Measurements from ENCODE around the gene MRPS25. TPM values are rescaled to one million over a fixed set of nuclear protein-coding genes. Genes with fewer than 3 reads are reported as not detected.

MRPS25 gene
- polyA plus RNA-seq, 2 of the 4 experiments (the other 2 are of a cell fraction): 42.0 to 78.4 TPM

DNA sequence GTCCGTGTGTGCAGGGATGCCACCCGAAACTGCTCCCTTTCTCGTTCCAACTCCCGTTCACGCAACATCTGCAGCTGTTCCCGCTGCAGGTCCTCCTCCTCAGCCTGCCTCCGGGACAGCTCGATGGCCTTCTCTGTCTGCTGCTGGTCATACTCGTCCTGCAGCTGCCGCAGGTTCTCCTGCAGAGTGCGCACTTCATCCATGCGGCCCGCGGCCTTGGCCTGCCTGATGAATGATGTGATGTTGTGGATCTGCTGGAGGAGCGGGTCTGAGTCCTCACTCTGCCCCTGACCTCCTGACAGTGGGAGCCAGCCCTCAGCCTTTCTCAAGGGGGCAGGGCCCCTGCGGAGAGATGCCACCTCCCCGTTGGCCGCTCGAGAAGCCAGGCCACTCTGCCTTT, 9.4 kb upstream of the MRPS25 start:
- Histone ChIP-seq H3K4me3 (no peak overlapping the region), H3K9me3 (no peaks in the 10 kb centered on the region), H3K4me2 (no peak overlapping the region), H3K27ac (no peak overlapping the region), H3K4me1 (no peaks in the 10 kb centered on the region)
- POLR2A ChIA-PET: no interaction called here
- CTCF ChIA-PET: interaction anchor here (0.5 to 2.7 kb wide), 3 partner anchors 10 to 103 kb away, joined by 3 to 8 read pairs (median 3); no protein-coding TSS in a partner anchor
- ATAC-seq (no peak), DNase-seq (ENCODE audit: low read depth in 1 of 2, low spot score in 1 of 2) (no peak), FAIRE-seq (no peak)
- whole genome bisulfite sequencing (ENCODE audit: missing lambda C conversion rate): 95% methylated on average over 16 of the region's 19 CpGs
- TF ChIP-seq TP53 (CRISPR knock-in tag; IDR thresholded peaks at IDR 0.05) (no peak), CBX2 (IDR thresholded peaks at IDR 0.05; ENCODE audit: borderline replicate concordance, low read depth) (no peak), POLR2AphosphoS2 (conservative IDR thresholded peaks at IDR 0.05; ENCODE audit: low read length) (no peak), CBX8 (IDR thresholded peaks at IDR 0.05) (no peak), POLR2A (IDR thresholded peaks at IDR 0.05; ENCODE audit: low read length) (no peak), TFCP2L1 (CRISPR knock-in tag; IDR thresholded peaks at IDR 0.05) (no peak), EHF (CRISPR knock-in tag; IDR thresholded peaks at IDR 0.05) (no peak), HOXB5 (CRISPR knock-in tag; IDR thresholded peaks at IDR 0.05) (no peak), CHD2 (IDR thresholded peaks at IDR 0.05; ENCODE audit: low read length, partially characterized antibody) (no peak), CEBPB (IDR thresholded peaks at IDR 0.05) (no peak), SREBF2 (IDR thresholded peaks at IDR 0.05) (no peak), HDAC2 (IDR thresholded peaks at IDR 0.05) (no peak), REST (IDR thresholded peaks at IDR 0.05) (no peak), HEYL (CRISPR knock-in tag; IDR thresholded peaks at IDR 0.05) (no peak), EHMT2 (IDR thresholded peaks at IDR 0.05; ENCODE audit: low read depth) (no peak), SMC3 (IDR thresholded peaks at IDR 0.05) (no peak)
- TF ChIP-seq, protein P1, sequence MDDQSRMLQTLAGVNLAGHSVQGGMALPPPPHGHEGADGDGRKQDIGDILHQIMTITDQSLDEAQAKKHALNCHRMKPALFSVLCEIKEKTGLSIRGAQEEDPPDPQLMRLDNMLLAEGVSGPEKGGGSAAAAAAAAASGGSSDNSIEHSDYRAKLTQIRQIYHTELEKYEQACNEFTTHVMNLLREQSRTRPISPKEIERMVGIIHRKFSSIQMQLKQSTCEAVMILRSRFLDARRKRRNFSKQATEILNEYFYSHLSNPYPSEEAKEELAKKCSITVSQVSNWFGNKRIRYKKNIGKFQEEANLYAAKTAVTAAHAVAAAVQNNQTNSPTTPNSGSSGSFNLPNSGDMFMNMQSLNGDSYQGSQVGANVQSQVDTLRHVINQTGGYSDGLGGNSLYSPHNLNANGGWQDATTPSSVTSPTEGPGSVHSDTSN (IDR thresholded peaks at IDR 0.05): no peak

DNA sequence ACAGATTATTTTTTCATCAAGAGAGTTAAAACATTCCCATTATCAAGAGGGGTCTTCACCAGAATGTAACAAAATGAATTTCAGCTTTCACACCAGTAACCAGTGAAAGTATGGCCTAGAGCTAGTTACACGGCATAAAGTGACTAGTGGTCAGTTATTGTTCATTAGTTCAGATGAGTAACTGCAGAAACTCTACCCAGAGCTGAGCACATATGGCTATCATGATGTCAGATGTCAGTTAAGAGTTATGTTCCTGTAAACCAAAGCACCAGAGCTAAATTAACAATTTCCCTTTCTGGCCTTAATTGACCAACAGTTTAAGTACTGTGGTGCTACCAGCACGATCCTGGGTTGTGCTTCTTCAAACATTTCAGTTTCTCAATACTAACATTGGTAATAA, 6.6 kb upstream of the MRPS25 start:
- DNase-seq (ENCODE audit: low read depth in 1 of 2, low spot score in 1 of 2) (no peak), ATAC-seq (no peak), FAIRE-seq (no peak)
- Histone ChIP-seq H3K27ac (no peak overlapping the region), H3K4me2 (no peak overlapping the region), H3K4me1 (no peaks in the 10 kb centered on the region), H3K4me3 (no peak overlapping the region), H3K9me3 (no peaks in the 10 kb centered on the region)
- TF ChIP-seq PHF8 (IDR thresholded peaks at IDR 0.05; ENCODE audit: borderline replicate concordance, low read depth) (no peak), ZC3H11A (IDR thresholded peaks at IDR 0.05) (no peak), JUNB (IDR thresholded peaks at IDR 0.05) (no peak), RCOR1 (IDR thresholded peaks at IDR 0.05; ENCODE audit: low read depth, low read length) (no peak), ZNF302 (CRISPR knock-in tag; IDR thresholded peaks at IDR 0.05) (no peak), ELK1 (IDR thresholded peaks at IDR 0.05; ENCODE audit: low read depth, low read length) (no peak), CBX2 (IDR thresholded peaks at IDR 0.05; ENCODE audit: borderline replicate concordance, low read depth) (no peak), EHMT2 (IDR thresholded peaks at IDR 0.05; ENCODE audit: low read depth) (no peak), TP53 (CRISPR knock-in tag; IDR thresholded peaks at IDR 0.05) (no peak), KDM1A (IDR thresholded peaks at IDR 0.05; ENCODE audit: low read depth) (no peak), CBX8 (IDR thresholded peaks at IDR 0.05) (no peak), ZFP36 (IDR thresholded peaks at IDR 0.05; ENCODE audit: borderline replicate concordance, partially characterized antibody) (no peak), MAZ (IDR thresholded peaks at IDR 0.05; ENCODE audit: borderline replicate concordance, low read depth, low read length) (no peak), RARB (CRISPR knock-in tag; IDR thresholded peaks at IDR 0.05) (no peak), SMC3 (IDR thresholded peaks at IDR 0.05) (no peak), ESRRA (IDR thresholded peaks at IDR 0.05; ENCODE audit: borderline replicate concordance, low read length) (no peak), USF2 (IDR thresholded peaks at IDR 0.05) (no peak)
- TF ChIP-seq, protein P1 (IDR thresholded peaks at IDR 0.05): no peak
- 92% methylated on average over 2 of the region's 2 CpGs for WGBS (ENCODE audit: missing lambda C conversion rate)
- ChIA-PET CTCF (interaction anchor here (1.1 to 1.4 kb wide), 3 partner anchors 9 to 46 kb away, joined by 3 read pairs; no protein-coding TSS in a partner anchor), POLR2A (no interaction called here)
